ENCODE measurements around the gene EVPL. TPM values are rescaled to one million over a fixed set of nuclear protein-coding genes. Genes with fewer than 3 reads are reported as not detected.

The EVPL gene
- total RNA-seq, 1 experiment from 2014 or later, result 36.4 TPM

GRCh38 chr17:76050538-76051467, 23.7 kb upstream of the EVPL start:
- H3K9me3 ChIP-seq (ENCODE audit: control insufficient read depth, insufficient read depth, low read depth, low read length), result no peaks in the 10 kb centered on the region
- H3K36me3 ChIP-seq (ENCODE audit: control insufficient read depth, insufficient read depth, low read length), result peaks cover 14% of the 10 kb centered on the region; the same call in 1 of the 2 replicates
- no peak for ATAC-seq
- BruUV-seq (replicated peaks), result TSS peak; percentile 38
- no peaks in the 10 kb centered on the region for H3K4me1 ChIP-seq (ENCODE audit: control insufficient read depth, insufficient read depth, low read length)
- TF ChIP-seq SIN3A (IDR thresholded peaks at IDR 0.05; ENCODE audit: borderline replicate concordance, insufficient read depth, low read depth, low read length) (no peak), TCF7L2 (IDR thresholded peaks at IDR 0.05; ENCODE audit: low read depth, low read length) (no peak)
- ChIA-PET POLR2A (interaction anchor here (0.7 kb wide), 1 partner anchor 10 kb away, joined by 4 read pairs; no protein-coding TSS in a partner anchor), CTCF (no interaction called here)
- no peaks in the 10 kb centered on the region for H3K27me3 ChIP-seq (ENCODE audit: control insufficient read depth, insufficient read depth, low read length)
- no peak overlapping the region for H3K4me3 ChIP-seq (ENCODE audit: low read depth in 2 of 2, low read length in 2 of 2)
- H3K27ac ChIP-seq (ENCODE audit: low read length), result no peak overlapping the region
- in situ Hi-C loops (cut with HindIII; ENCODE audit: low pct_unique_long_range_greater_than_20kb, low sequenced_read_pairs), result loop anchor here (25.0 kb wide), 1 partner anchor 114 kb away; the partner anchor contains the start of gene FBF1
- intact Hi-C loops (cut with micrococcal nuclease; ENCODE audit: unreplicated experiment), result no loop called here
- no peak for DNase-seq (ENCODE audit: low read depth, low spot score)

GRCh38 chr17:76049836-76050537, 22.9 kb upstream of the EVPL start:
- intact Hi-C loops (cut with micrococcal nuclease; ENCODE audit: unreplicated experiment), result no loop called here
- H3K4me1 ChIP-seq (ENCODE audit: control insufficient read depth, insufficient read depth, low read length), result no peaks in the 10 kb centered on the region
- no peaks in the 10 kb centered on the region for H3K9me3 ChIP-seq (ENCODE audit: control insufficient read depth, insufficient read depth, low read depth, low read length)
- in situ Hi-C loops (cut with HindIII; ENCODE audit: low pct_unique_long_range_greater_than_20kb, low sequenced_read_pairs), result loop anchor here (25.0 kb wide), 1 partner anchor 113 kb away; the partner anchor contains the start of gene FBF1
- BruUV-seq (replicated peaks), result no TSS peak
- H3K27ac ChIP-seq (ENCODE audit: low read length), result no peak overlapping the region
- H3K27me3 ChIP-seq (ENCODE audit: control insufficient read depth, insufficient read depth, low read length), result no peaks in the 10 kb centered on the region
- DNase-seq (ENCODE audit: low read depth, low spot score), result no peak
- H3K36me3 ChIP-seq (ENCODE audit: control insufficient read depth, insufficient read depth, low read length), result peaks cover 16% of the 10 kb centered on the region; the same call in 1 of the 2 replicates
- H3K4me3 ChIP-seq (ENCODE audit: low read depth in 2 of 2, low read length in 2 of 2), result no peak overlapping the region
- ChIA-PET POLR2A (no interaction called here), CTCF (no interaction called here)
- ATAC-seq, result no peak
- TF ChIP-seq, protein P1, sequence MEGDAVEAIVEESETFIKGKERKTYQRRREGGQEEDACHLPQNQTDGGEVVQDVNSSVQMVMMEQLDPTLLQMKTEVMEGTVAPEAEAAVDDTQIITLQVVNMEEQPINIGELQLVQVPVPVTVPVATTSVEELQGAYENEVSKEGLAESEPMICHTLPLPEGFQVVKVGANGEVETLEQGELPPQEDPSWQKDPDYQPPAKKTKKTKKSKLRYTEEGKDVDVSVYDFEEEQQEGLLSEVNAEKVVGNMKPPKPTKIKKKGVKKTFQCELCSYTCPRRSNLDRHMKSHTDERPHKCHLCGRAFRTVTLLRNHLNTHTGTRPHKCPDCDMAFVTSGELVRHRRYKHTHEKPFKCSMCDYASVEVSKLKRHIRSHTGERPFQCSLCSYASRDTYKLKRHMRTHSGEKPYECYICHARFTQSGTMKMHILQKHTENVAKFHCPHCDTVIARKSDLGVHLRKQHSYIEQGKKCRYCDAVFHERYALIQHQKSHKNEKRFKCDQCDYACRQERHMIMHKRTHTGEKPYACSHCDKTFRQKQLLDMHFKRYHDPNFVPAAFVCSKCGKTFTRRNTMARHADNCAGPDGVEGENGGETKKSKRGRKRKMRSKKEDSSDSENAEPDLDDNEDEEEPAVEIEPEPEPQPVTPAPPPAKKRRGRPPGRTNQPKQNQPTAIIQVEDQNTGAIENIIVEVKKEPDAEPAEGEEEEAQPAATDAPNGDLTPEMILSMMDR (IDR thresholded peaks at IDR 0.05), result no peak
- TF ChIP-seq SIN3A (IDR thresholded peaks at IDR 0.05; ENCODE audit: borderline replicate concordance, insufficient read depth, low read depth, low read length) (no peak), POLR2AphosphoS5 (IDR thresholded peaks at IDR 0.05; ENCODE audit: low read depth, low read length) (no peak), TCF7L2 (IDR thresholded peaks at IDR 0.05; ENCODE audit: low read depth, low read length) (no peak)
- TF ChIP-seq, protein P2, sequence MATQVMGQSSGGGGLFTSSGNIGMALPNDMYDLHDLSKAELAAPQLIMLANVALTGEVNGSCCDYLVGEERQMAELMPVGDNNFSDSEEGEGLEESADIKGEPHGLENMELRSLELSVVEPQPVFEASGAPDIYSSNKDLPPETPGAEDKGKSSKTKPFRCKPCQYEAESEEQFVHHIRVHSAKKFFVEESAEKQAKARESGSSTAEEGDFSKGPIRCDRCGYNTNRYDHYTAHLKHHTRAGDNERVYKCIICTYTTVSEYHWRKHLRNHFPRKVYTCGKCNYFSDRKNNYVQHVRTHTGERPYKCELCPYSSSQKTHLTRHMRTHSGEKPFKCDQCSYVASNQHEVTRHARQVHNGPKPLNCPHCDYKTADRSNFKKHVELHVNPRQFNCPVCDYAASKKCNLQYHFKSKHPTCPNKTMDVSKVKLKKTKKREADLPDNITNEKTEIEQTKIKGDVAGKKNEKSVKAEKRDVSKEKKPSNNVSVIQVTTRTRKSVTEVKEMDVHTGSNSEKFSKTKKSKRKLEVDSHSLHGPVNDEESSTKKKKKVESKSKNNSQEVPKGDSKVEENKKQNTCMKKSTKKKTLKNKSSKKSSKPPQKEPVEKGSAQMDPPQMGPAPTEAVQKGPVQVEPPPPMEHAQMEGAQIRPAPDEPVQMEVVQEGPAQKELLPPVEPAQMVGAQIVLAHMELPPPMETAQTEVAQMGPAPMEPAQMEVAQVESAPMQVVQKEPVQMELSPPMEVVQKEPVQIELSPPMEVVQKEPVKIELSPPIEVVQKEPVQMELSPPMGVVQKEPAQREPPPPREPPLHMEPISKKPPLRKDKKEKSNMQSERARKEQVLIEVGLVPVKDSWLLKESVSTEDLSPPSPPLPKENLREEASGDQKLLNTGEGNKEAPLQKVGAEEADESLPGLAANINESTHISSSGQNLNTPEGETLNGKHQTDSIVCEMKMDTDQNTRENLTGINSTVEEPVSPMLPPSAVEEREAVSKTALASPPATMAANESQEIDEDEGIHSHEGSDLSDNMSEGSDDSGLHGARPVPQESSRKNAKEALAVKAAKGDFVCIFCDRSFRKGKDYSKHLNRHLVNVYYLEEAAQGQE (IDR thresholded peaks at IDR 0.05; ENCODE audit: insufficient read depth in 1 of 2, low read depth in 2 of 2, low read length in 1 of 2), result no peak
